NCI-H2081 treated with DMSO at 0.1 percent for 48 hours (cell line): ENCODE results near the gene ZDHHC23.

ENCODE experiments used
- DNase-seq: peaks from one replicate; lab custom pipeline; 2025; lab: John Stamatoyannopoulos, UW

Gene ZDHHC23

DNA sequence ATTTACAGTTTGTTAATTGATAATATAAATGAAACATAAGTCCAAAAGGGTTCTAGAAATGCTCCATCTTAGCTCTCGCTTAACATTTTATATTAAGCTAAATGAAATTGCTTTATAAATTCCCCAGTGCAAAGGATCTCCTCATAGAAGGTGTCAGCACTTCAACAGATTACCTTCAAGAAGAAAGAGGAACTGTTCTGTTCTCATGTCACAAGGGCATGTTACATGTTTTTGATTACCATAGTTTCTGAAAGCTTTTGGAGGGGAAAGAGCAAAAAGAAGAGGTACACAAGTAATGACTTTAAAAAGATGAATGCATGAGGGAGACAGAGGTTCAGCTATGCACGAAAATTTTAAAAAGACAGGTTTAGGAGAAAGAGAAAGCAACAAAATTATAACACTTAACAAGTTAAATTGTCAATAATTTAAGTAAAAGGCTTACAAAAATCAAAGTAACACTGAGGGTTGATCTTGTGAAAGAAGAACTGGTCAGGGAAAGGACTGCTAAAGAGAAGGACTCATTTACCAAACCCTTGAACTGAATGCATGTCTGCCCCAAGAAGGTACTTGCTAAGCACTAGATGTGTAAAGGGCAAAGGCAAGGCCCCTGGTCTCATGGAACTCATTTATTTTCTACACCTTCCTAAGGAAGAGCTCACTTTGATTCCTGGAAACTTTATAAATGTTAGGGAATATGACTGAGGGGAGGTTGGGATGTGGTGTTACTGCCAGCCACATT lies 63.4 kb downstream of the ZDHHC23 start:
- no peak for DNase-seq
